EH (cell line): ENCODE data around the gene ZNF681.
"Not testable (repeated sequence)": the region's sequence is repeated elsewhere in the genome, so short reads cannot be mapped to it uniquely, and the experiment has no call there.

Experiments
- DNase-seq: peaks from one replicate; pipeline ENCODE4 v3.0.0-alpha.2; 2015; ENCODE audit warnings: low read depth

ZNF681 gene

GRCh38 chr19:23758187-23759074 is at the start of gene ZNF681:
ZNF681 (minus strand) TSS chr19:23758891; CDS start chr19:23758749, 142 bp downstream.
- peak; percentile 84 for DNase-seq

DNA sequence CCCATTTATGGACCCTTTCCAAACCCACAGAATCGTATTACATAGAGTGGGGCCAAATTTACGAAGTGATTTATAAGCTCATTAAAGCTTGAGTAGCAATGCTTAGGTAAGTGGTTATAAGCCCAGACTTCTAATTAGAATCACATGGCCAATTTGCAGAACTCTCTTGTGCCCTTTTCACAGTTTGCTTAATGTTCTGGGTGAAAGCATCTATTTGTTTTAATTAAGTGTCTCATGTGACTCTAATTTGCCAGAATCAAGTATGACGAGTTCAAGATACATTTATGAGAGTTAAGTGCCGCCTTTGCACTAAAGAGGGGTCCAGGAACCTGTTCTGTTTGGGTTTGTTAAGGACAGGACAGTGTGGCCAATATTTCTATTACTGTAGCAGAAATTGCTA is 46.0 kb upstream of the ZNF681 start:
- no peak for DNase-seq

DNA sequence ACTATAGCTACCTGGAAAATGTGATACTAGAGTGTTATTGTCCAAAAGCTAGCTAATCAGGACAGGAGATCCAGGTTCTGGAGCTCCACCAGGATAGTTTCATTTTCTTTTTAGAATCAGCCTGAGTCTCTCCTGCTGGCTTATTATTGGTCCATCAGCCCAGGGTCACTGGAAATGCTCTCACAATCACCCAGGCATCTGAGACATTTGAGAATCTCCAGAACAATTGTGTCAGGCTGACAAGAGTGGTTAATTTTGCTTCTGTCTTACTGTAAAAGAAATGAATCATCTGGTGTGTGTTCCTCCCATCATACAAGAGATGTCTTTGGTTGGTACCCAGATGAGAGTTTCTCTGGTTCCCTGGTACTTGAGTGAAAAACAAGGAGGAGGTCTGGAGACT is 43.6 kb upstream of the ZNF681 start:
- DNase-seq, result no peak

DNA sequence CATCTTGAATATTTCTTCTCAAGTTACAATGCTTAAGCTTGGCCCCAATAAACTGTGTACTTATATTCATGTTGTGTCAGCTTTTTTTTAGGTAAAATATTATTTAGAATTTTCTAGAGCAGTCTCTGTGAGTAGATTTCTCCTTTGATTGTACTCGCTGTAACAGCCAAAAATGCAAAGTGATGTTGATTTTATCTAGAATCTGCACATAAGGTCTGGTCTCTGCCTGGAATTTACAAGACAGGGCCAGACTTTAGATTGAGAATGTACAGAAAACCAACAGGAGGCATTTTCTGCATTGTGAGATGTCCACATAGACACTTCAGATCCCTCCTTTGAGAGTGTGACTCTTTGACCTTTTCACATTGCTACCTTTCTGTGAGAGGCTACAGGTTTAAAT is 43.1 kb upstream of the ZNF681 start:
- no peak for DNase-seq

DNA sequence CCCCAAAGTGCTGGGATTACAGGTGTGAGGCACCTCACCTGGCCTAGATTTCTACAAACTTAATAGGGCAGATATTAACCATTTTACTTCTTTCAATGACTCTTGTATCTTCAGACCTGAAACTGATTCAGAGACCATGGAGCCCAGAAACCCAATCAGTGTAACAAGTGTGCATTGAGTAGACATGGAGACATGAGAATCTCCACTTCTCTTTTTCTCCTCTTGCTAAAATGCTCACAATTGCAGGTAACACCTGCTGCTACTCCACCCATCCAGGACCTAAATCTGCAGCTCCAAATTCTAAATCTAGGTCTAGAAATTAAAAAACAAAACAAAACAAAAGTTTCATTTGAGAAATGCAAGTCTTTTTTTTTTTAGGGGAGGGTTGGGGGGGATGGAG is 42.2 kb upstream of the ZNF681 start:
- DNase-seq, result no peak

DNA sequence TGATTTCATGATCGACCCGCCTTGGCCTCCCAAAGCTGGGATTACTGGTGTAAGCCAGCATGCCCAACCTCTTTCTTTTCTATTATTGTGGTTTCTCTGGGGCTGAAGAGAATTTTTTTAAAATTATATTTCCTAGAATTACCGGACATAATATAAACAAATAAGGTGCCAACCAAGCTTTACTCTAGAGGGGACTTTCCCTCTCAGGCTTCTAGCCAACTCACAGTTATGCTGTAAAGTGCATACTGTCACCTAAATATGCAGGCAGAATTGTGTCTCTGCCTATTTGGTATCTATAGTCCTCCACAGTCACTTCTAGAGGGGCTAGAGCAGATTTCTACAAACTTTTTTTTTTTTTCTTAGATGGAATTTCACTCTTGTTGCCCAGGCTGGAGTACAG is 41.6 kb upstream of the ZNF681 start:
- no peak for DNase-seq

- DNase-seq, result no peak
Measured at GRCh38 chr19:23799321-23799720, 40.6 kb upstream of the ZNF681 start.

- no peak for DNase-seq
Measured at GRCh38 chr19:23795462-23795861, 36.8 kb upstream of the ZNF681 start.

DNA sequence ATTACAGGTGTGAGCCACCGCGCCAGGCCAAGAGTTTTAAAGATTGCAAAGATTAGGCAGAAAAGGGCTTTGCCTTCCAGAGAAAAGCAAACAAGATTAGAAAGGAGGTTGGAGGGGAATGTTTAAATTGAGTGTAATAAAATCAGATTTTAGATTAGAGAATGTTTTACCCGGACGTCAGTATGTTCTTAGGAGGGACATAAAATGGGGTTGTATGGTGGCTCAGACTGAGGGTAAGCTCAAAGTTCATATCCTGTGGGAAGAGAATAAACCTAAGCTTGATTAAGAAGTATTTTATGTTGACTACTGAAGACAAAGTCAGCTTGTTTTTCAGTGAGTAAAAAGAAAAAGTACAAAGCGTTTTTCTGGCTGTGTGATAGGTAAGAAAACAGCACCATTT is 34.1 kb upstream of the ZNF681 start:
- no peak for DNase-seq

DNA sequence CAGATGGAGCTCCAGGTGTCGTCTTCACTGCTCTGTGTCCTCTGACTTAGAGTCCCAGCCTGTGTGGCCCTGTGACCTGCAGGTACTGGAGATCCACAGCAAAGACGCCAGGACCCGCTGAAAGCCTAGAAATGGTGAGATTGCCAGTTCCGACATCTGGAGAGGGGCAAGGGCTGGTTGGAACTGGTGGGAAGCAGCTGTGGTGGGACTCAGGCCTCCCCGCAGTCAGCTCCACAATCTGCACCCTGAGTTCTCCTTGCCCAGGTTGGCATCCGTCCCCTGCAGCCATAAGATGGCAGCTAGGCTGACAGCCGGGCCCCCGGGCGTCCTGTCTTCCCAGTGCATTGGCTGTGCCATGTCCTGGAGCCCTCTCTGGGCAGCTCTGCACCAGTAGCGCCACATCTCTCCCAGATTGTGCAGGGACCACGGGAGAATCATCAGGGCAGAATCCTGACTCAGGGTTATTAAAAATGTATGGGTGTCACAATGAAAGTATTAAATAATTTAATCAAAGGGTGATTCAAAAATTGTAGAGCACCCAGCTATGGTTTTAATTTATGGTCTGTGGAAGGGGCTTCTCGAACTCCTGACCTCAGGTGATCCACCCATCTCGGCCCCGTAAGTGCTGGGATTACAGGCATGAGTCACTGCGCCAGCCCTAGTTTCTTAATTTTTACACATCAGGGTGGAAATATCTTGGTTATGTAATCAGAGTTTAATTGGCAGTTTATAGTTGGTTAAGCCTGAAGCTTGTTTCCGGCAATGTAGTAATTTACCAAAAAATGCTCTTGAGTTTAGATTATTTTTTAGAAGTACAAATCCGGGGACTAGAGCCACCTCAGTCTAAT is 32.2 kb upstream of the ZNF681 start:
- DNase-seq, result no peak

DNA sequence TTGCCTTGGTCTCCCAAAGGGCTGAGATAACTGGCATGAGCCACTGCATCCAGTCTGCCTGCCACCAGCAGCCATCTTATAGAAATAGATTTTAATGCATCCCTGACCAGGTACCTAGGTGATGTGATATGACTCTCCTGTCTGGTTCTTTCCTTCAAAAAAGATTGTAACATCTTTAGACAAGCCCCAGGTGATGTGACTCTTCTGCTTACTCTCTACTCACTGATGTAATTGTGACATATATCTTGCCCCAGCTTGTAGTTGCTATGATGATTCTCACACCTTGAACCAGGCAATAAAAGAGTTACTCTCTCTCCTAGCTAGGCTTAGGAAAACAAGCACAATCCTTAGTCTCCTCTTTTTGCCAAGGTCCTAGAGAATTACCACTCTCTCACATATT is 30.6 kb upstream of the ZNF681 start:
- no peak for DNase-seq

GRCh38 chr19:23788411-23788810 is 29.7 kb upstream of the ZNF681 start:
- no peak for DNase-seq

GRCh38 chr19:23787106-23787505 is 28.4 kb upstream of the ZNF681 start:
- peak; percentile 27 for DNase-seq

DNA sequence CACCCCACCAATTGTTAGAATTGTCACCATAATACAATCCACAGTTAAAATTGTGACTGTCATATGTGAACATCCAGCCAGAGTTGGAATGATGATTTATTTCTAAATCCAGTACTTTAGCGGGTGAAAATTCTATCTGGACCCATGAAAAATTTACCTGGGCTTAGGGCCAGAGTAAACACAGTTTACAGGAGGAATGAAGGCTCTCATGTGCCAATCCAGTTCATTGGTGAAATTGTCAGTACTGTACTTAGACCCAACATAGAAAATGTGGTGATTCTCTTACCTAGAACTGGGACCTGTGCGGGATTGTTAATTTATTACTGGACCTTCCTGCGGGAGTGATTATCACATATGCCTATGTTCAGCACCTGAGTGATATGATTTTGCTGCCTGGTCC is 27.3 kb upstream of the ZNF681 start:
- no peak for DNase-seq

DNA sequence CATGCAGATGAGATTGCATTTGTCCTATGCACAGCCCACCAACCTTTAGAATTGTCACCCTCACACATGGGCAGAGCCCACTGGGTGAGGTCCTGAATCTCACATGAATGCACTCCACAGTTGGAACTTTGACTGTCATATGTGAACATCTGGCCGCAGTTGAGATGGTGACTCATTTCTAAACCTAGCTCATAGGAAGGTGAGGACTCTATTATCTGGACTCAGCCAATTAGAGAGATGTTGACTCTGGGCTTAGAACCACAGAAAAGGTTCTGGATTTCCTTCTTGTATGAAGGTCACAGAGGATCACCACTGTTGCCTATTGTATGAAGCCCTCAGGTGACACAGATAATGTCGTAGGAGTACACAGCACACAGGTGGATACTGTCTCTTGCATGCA is 25.6 kb upstream of the ZNF681 start:
- no peak for DNase-seq

- no peak for DNase-seq
Measured at GRCh38 chr19:23783636-23784035, 24.9 kb upstream of the ZNF681 start.

DNA sequence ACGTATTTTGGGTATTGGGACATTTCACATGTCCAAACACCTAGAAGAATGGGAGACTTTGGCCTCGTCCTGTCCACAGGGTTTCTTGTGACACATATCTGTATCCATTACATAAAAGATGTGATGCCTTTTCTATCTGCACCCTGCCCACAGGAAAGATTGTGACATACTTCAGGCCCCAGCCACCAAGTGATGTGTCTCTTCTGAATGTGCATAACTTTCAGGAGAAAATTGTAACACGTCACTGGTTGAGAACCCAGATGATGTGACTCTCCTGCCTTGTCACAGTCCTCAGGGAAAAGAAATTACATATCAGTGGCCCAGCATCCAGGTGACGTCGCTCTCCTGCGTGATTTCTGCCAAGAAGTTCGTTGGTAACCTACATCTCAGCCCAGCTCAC is 21.0 kb upstream of the ZNF681 start:
- no peak for DNase-seq

- DNase-seq, result no peak
Measured at GRCh38 chr19:23778566-23778965, 19.9 kb upstream of the ZNF681 start.

DNA sequence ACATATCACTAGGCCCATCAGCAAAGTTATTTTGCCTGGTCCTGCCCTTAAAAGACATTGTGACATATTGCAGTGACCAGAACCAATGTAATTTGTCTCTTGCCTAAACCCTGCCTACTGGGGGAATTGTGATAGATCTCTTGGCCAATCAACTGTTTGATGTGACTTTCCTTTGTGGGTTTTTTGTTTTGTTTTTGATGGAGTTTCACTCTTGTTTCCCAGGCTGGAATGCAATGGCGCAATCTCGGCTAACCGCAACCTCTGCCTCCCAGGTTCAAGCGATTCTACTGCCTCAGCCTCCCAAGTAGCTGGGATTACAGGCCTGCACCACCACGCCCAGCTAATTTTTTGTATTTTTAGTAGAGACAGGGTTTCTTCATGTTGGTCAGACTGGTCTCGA is 19.3 kb upstream of the ZNF681 start:
- not testable (repeated sequence) for DNase-seq

DNA sequence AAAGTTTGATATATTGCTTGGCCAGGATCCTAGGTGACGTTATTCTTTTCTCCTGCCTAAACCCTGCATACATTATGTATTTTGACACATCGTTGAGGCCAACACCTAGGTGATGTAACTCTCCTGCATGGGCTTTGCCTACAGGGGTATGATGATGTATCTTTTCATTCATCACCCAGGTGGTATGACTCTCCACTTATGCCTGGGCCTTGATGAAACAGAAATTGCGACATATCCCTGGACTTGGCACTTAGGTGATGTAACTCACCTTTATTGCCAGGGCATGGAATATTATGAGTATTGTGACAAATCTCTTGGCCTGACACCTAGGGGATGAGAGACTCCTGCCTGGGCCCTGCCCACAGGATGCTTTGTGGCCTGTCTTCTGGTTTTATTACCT is 18.5 kb upstream of the ZNF681 start:
- no peak for DNase-seq

DNA sequence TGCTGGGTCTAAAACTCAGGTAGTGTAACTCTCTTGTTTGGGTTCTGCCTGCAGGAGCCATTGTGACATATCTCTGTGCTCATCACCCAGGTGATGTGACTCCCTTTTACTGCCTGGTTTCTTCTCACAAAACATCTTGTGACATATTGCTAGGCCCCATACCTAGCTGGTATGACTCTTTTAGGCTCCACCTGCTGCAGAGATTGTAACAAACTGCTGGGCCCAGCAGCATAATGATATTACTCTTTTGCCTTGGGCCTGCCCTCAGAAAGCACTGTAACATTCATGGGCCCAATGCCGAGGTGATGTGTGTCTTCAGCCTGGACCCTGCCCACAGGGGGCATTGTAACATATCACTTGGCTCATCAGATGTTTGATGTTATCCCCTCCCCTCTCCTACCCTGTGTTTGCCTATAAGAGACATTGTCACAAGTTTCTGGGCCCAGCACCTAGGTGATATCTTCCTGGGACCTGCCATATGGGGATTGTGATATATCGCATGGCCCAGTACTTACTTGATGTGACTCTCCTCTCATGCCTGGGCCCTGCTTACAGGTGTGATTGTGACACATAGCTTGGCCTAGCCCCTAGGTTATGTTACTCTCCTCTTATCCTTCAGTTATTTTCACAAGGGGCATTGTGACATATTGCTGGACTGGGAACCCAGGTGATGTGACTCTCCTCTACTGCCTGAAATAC is 18.0 kb upstream of the ZNF681 start:
- no peak for DNase-seq

DNA sequence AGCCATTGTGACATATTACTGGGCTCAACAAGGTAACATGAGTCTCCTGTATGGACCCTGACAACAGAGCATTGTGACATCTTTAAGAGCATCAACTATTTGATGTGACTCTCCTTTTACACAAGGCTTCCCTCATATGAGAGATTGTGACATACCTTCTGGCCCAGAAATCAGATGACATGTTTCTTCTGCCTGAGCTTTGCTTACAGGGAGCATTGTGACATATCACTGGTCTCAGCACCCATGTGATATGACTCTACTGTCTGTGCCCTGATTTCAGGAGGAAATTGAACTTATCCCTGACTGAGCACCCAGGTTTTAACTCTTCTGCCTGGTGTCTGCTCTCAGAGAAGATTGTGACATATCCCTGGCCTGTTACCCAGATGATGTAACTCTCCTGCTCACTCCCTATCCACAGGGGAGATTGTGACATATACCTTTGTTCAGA is 15.9 kb upstream of the ZNF681 start:
- DNase-seq, result no peak

DNA sequence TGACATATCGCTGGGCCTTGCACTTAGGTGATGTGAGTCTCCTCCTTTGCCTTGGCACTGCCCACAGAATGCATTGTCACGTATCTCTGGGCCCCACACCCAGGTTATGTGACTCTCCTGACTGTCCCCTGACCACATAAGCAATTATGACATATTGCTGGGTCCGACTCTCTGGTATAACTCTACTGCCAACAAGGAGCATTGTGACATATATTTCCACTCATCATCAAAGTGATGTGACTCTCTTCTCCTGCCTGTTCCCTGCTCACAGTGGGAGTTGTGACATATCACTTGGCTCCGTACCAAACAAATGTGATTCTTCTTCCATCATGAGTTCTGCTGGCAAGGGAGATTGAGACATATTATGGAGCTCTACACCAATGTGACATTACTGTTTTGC is 15.4 kb upstream of the ZNF681 start:
- no peak for DNase-seq
